Mesenchymal stem cell (in vitro differentiated cells and primary cell): ENCODE data around the gene TGOLN2. TPM values are rescaled to one million over a fixed set of nuclear protein-coding genes. Genes with fewer than 3 reads are reported as not detected.

Source experiments
- small RNA-seq: library from polyadenylated mRNA; stranded (forward); fragments of <200 nt; extraction: miRNeasy Mini kit (QIAGEN cat#:217004); gene quantifications from one replicate; pipeline ENCODE3, GENCODE V24; 2013; ENCODE audit warnings: low read depth

Gene TGOLN2

Small RNA genes within 50 kb of the gene (small RNA-seq; reads per million reads assigned to genes)
- gene AC062037.1 (not detected), gene RF00019 (not detected), gene RN7SL113P (not detected)
